PFSK-1 (cell line): ENCODE data around the gene CLDND2.

Experiments
- TAF1 ChIP-seq: IDR thresholded peaks from 2 replicates; pipeline ENCODE4 v1.6.1; 2012; ENCODE audit warnings: low read length, control low read depth, borderline replicate concordance; ENCODE audit not compliant: insufficient read depth
- TF ChIP-seq, protein P1 (sequence below), 2 experiments: IDR thresholded peaks; 2 replicates each; pipeline versions ENCODE4 v1.6.1 to v1.8.0; 2011 to 2012; ENCODE audit warnings: low read depth in 2 of 2, low read length in 2 of 2, control low read depth in 1 of 2, inconsistent platforms in 1 of 2, mild to moderate bottlenecking in 1 of 2, moderate library complexity in 1 of 2; ENCODE audit not compliant: insufficient read depth in 1 of 2

- TF ChIP-seq, protein P1, sequence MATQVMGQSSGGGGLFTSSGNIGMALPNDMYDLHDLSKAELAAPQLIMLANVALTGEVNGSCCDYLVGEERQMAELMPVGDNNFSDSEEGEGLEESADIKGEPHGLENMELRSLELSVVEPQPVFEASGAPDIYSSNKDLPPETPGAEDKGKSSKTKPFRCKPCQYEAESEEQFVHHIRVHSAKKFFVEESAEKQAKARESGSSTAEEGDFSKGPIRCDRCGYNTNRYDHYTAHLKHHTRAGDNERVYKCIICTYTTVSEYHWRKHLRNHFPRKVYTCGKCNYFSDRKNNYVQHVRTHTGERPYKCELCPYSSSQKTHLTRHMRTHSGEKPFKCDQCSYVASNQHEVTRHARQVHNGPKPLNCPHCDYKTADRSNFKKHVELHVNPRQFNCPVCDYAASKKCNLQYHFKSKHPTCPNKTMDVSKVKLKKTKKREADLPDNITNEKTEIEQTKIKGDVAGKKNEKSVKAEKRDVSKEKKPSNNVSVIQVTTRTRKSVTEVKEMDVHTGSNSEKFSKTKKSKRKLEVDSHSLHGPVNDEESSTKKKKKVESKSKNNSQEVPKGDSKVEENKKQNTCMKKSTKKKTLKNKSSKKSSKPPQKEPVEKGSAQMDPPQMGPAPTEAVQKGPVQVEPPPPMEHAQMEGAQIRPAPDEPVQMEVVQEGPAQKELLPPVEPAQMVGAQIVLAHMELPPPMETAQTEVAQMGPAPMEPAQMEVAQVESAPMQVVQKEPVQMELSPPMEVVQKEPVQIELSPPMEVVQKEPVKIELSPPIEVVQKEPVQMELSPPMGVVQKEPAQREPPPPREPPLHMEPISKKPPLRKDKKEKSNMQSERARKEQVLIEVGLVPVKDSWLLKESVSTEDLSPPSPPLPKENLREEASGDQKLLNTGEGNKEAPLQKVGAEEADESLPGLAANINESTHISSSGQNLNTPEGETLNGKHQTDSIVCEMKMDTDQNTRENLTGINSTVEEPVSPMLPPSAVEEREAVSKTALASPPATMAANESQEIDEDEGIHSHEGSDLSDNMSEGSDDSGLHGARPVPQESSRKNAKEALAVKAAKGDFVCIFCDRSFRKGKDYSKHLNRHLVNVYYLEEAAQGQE (IDR thresholded peaks at IDR 0.05; ENCODE audit: insufficient read depth in 1 of 2, low read depth in 2 of 2, low read length in 2 of 2) = no peak
- TF ChIP-seq TAF1 = no peak
Observed at GRCh38 chr19:51319649-51320279, 49.0 kb downstream of the CLDND2 start.
